Fibroblast of villous mesenchyme (primary cell): ENCODE data around the gene TNFSF13. TPM values are rescaled to one million over a fixed set of nuclear protein-coding genes. Genes with fewer than 3 reads are reported as not detected.
A peak's percentile ranks its signal among the peaks of the same experiment; 100 is the strongest.

Experiments
- DNase-seq: peaks from one replicate; pipeline ENCODE4 v3.0.0-alpha.2; 2010; ENCODE audit warnings: low read depth
- H3K4me3 ChIP-seq: 2 replicates; pipeline ENCODE4 v1.5.1; 2011; ENCODE audit warnings: low read depth, mild to moderate bottlenecking, low read length
- total RNA-seq: library from RNA; depleted of rRNA; stranded (reverse); fragments of >200 nt; gene quantifications from 2 replicates; pipeline ENCODE4 v1.2.3, GENCODE V29; 2012
- TF ChIP-seq, protein P1 (sequence below): IDR thresholded peaks from 2 replicates; pipeline ENCODE4 v1.5.1; 2012; ENCODE audit warnings: low read depth, mild to moderate bottlenecking, low read length; ENCODE audit not compliant: insufficient read depth

Gene TNFSF13
- total RNA-seq, 1 donor: 0.43 TPM

DNA sequence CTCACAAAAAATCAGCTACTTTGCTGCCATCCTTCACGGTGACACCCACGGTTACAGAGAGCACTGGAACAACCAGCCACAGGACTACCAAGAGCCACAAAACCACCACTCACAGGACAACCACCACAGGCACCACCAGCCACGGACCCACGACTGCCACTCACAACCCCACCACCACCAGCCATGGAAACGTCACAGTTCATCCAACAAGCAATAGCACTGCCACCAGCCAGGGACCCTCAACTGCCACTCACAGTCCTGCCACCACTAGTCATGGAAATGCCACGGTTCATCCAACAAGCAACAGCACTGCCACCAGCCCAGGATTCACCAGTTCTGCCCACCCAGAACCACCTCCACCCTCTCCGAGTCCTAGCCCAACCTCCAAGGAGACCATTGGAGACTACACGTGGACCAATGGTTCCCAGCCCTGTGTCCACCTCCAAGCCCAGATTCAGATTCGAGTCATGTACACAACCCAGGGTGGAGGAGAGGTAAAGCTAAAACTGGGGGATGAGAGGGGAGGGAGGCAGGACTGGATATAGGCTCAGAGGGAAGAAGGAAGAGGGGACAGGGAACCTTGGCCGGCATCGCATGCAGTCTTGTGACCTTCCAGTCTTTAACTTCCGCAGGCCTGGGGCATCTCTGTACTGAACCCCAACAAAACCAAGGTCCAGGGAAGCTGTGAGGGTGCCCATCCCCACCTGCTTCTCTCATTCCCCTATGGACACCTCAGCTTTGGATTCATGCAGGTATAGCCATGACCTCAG, 21.5 kb downstream of the TNFSF13 start:
- DNase-seq: no peak
- TF ChIP-seq, protein P1, sequence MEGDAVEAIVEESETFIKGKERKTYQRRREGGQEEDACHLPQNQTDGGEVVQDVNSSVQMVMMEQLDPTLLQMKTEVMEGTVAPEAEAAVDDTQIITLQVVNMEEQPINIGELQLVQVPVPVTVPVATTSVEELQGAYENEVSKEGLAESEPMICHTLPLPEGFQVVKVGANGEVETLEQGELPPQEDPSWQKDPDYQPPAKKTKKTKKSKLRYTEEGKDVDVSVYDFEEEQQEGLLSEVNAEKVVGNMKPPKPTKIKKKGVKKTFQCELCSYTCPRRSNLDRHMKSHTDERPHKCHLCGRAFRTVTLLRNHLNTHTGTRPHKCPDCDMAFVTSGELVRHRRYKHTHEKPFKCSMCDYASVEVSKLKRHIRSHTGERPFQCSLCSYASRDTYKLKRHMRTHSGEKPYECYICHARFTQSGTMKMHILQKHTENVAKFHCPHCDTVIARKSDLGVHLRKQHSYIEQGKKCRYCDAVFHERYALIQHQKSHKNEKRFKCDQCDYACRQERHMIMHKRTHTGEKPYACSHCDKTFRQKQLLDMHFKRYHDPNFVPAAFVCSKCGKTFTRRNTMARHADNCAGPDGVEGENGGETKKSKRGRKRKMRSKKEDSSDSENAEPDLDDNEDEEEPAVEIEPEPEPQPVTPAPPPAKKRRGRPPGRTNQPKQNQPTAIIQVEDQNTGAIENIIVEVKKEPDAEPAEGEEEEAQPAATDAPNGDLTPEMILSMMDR: no peak
- H3K4me3 ChIP-seq: peak overlapping the region; percentile 15

DNA sequence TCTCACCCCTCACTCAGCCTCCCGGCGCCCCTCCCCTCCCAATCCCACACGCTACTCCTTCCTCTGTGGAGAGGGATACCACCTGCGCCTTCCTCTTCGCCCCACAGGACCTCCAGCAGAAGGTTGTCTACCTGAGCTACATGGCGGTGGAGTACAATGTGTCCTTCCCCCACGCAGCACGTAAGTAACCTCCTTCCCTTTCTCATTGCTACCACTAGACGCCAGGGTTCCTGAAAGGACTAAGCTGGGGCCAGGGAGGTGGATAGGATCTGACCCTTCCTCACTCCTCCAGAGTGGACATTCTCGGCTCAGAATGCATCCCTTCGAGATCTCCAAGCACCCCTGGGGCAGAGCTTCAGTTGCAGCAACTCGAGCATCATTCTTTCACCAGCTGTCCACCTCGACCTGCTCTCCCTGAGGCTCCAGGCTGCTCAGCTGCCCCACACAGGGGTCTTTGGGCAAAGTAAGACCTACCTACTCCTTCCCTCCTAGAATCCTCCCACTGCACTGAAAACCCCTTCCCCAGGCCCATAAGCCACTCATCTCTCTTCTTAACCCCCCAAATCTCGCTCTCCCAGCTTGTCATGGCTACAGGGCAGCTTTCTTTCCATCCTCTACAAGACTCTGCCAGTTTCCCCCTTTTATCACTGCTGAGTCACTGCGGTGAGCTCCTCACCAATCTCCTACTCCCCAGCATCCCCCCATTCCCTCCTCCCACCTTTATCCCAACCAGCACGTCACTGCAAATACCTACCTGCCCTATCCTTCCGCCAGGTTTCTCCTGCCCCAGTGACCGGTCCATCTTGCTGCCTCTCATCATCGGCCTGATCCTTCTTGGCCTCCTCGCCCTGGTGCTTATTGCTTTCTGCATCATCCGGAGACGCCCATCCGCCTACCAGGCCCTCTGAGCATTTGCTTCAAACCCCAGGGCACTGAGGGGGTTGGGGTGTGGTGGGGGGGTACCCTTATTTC, 22.3 kb downstream of the TNFSF13 start:
- no peak overlapping the region for H3K4me3 ChIP-seq
- TF ChIP-seq, protein P1: no peak
- no peak for DNase-seq

DNA sequence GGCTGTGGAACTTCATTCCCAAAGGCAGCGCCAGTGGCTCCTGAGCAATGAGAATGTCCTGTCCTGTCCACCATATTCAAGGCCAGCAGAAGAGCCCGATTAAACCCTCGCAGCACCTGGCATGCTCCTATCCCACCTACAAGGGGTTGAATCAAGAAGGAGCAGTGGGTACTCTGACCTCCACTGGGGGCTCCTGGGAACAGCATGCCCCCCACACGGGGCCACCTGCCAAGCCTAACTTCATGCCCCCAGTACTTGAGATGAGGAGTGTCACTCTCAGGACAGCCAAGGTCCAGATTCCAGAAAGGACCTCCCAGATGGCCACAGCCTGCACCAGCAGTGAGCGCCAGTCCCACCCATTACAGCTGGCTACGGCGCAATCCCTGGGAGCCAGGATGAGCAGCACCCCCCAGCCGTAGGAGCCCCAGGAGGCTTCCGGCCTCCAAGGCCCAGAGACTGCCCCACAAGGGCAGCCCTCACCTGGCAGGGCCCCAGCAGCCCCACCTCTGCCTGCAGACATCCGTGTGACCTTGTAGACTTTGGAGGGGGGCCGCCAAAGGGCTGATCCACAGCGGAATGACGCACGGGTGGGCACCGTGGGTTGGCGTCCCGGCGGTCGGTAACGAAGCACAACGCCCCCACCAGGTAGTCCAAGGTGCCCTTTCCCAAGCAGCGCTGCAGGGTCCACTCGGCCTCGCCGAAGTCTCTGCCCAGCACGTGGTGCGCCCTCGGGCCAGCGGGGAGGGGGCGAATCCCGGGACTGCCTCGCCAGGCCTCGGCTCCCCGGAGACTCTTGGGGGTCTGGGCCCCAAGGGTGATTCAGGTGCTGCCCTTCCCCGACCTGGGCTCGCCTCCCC, 24.1 kb downstream of the TNFSF13 start:
- H3K4me3 ChIP-seq: peak overlapping the region; percentile 92
- TF ChIP-seq, protein P1: no peak
- no peak for DNase-seq

DNA sequence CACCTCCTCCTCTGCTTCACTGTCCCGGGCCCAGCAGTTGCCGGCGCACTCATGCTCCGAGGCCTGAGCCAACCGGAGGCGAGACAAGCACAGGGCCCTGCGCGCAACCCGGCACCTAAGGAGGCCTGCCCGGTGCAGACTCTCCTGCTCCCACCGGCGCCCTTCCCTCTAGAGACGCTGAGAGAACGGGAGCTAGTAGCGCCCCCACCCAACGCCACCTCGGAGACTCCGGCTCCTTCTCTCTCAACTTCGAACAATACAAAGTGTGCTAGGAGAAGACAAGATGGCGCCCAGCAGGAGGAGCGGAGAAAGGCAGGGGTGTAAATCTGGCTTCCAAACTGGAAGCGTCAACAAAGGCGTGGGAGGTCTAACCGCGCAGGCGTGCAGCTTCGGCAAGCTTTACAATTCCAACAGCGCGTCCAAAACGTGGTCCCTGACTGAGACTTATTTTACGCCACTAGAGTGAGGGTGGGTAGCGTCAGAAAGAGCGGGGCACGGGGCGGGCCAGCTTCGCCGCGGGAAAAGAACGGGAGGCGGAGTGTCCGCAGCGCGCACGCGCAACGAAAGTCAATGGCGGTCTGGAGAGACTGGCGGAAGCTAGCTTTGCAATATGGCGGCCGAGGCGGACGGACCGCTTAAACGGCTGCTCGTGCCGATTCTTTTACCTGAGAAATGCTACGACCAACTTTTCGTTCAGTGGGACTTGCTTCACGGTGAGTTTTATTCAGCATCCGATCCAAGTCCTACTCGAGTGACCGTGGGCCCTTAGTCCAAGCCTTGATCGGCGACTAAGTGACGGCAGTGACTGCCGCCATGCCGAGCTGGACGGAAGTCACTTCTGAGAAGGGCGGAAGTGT, 24.9 kb downstream of the TNFSF13 start, which contains the start of gene MPDU1:
MPDU1 (plus strand) TSS at position 600 of the 857 bp plus-strand sequence; CDS start at position 611, 11 bp downstream.
- TF ChIP-seq, protein P1: no peak
- peak; percentile 98 for DNase-seq
- H3K4me3 ChIP-seq: peak within 1 kb of the TSS; percentile 92

DNA sequence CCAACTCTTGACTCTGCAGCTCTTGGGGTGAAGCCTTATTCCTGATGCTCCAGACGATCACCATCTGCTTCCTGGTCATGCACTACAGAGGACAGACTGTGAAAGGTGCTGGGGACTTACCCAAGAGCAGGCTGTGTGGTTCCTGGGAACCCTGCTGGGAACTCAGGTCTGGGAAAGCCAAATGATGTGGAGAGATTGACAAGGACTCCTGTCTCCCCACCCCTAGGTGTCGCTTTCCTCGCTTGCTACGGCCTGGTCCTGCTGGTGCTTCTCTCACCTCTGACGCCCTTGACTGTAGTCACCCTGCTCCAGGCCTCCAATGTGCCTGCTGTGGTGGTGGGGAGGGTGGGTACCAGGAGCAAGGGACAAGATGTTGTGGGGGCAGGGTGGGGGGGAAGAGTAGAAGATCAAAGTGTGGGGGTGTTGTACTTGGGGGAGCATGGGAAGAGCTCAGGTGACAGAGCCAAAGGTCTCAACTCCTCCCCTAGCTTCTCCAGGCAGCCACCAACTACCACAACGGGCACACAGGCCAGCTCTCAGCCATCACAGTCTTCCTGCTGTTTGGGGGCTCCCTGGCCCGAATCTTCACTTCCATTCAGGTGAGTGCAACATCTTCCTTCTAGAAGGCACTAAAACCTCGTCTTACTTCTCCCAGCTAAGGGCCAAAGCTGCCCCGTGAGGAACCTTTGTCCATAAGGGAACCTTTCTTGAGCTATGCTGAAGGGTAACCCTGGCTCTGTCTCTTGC, 28.3 kb downstream of the TNFSF13 start:
- no peak for DNase-seq
- TF ChIP-seq, protein P1: no peak
- H3K4me3 ChIP-seq: no peak overlapping the region
